Measurements from ENCODE around the gene PPCDC. TPM values are rescaled to one million over a fixed set of nuclear protein-coding genes. Genes with fewer than 3 reads are reported as not detected.

PPCDC gene
- total and polyA plus RNA-seq, 2 of the 4 experiments (the other 2 are of a cell fraction): 13.3 to 16.3 TPM

- Histone ChIP-seq H3K9me1 (ENCODE audit: insufficient read depth, low read length) (peaks cover 4% of the 10 kb centered on the region; the same call in 1 of the 2 replicates), H3K23ac (ENCODE audit: low read depth, low read length) (no peak overlapping the region)
- intact Hi-C loops (cut with micrococcal nuclease): loop anchor here (10.0 kb wide), 2 partner anchors 283 to 433 kb away; partner anchors contain the start of gene SIN3A
Measured at GRCh38 chr15:75021341-75021740, 2.0 kb upstream of the PPCDC start.

More at GRCh38 chr15:75021341-75021740, 2.0 kb upstream of the PPCDC start:
- no peak overlapping the region for H2BK120ac ChIP-seq (ENCODE audit: low read depth, low read length)
- H2AK5ac ChIP-seq (ENCODE audit: low read depth, low read length): no peak overlapping the region
- BruUV-seq (replicated peaks): no TSS peak
- H3K27me3 ChIP-seq (ENCODE audit: control insufficient read depth, insufficient read depth, low read length): peaks cover 9% of the 10 kb centered on the region; the same call in 1 of the 2 replicates
- H3K79me1 ChIP-seq (ENCODE audit: low read depth in 1 of 2, low read length in 2 of 2): peaks cover 8 to 13% of the 10 kb centered on the region in 2 experiments
- H3K4me1 ChIP-seq (ENCODE audit: control insufficient read depth, insufficient read depth, low read length): peaks cover 2% of the 10 kb centered on the region; the same call in 1 of the 2 replicates
- no peak overlapping the region for H3K4me2 ChIP-seq (ENCODE audit: low read depth, low read length)
- no peaks in the 10 kb centered on the region for H3K9me3 ChIP-seq (ENCODE audit: control insufficient read depth, insufficient read depth, low read length)
- H2BK5ac ChIP-seq (ENCODE audit: low read depth, low read length, poor library complexity, severe bottlenecking): no peak overlapping the region
- TF ChIP-seq MAFK (IDR thresholded peaks at IDR 0.05; ENCODE audit: low read depth, low read length) (no peak), CEBPB (IDR thresholded peaks at IDR 0.05; ENCODE audit: low read depth, low read length) (no peak), SMC3 (IDR thresholded peaks at IDR 0.05; ENCODE audit: low read depth, low read length) (no peak), FOS (IDR thresholded peaks at IDR 0.05; ENCODE audit: low read depth, low read length) (no peak), MAZ (IDR thresholded peaks at IDR 0.05; ENCODE audit: borderline replicate concordance, low read depth, low read length) (no peak), NFE2L2 (IDR thresholded peaks at IDR 0.05; ENCODE audit: low read depth, low read length) (no peak), MXI1 (IDR thresholded peaks at IDR 0.05; ENCODE audit: borderline replicate concordance, low read depth, low read length) (no peak), USF2 (IDR thresholded peaks at IDR 0.05; ENCODE audit: low read depth, low read length) (no peak), POLR2A (IDR thresholded peaks at IDR 0.05; ENCODE audit: low read depth, low read length) (no peak), CHD1 (IDR thresholded peaks at IDR 0.05; ENCODE audit: low read depth, low read length) (no peak), BHLHE40 (IDR thresholded peaks at IDR 0.05; ENCODE audit: low read depth, low read length) (no peak), RFX5 (IDR thresholded peaks at IDR 0.05; ENCODE audit: low read depth, low read length) (no peak), CTCF (conservative IDR thresholded peaks at IDR 0.05; ENCODE audit: low read depth, low read length) (no peak), RAD21 (IDR thresholded peaks at IDR 0.05; ENCODE audit: low read length) (no peak), RCOR1 (IDR thresholded peaks at IDR 0.05; ENCODE audit: insufficient replicate concordance, low read length) (no peak)
- H3K18ac ChIP-seq (ENCODE audit: low read depth, low read length): no peak overlapping the region
- no peak overlapping the region for H3K56ac ChIP-seq (ENCODE audit: extremely low read depth, insufficient read depth, low read length)
- H2AFZ ChIP-seq (replicated peaks; ENCODE audit: low read length, poor library complexity): no peak overlapping the region
- DNase-seq (no peak), ATAC-seq (ENCODE audit: low read depth) (no peak)
- in situ Hi-C loops (cut with MboI; ENCODE audit: low sequenced_read_pairs) (no loop called here), dilution Hi-C loops (cut with HindIII; ENCODE audit: low sequenced_read_pairs, unreplicated experiment) (no loop called here)
- H2BK20ac ChIP-seq (ENCODE audit: low read depth, low read length): no peak overlapping the region
- no peak overlapping the region for H3K14ac ChIP-seq (replicated peaks; ENCODE audit: low read depth, low read length)
- ChIA-PET POLR2A (ENCODE audit: unreplicated experiment) (no interaction called here), CTCF (no interaction called here)
- H3K4me3 ChIP-seq (ENCODE audit: insufficient read depth, low read depth, low read length): no peak overlapping the region
- no peak overlapping the region for H4K91ac ChIP-seq (ENCODE audit: insufficient read depth, low read depth, low read length)
- no peaks in the 10 kb centered on the region for H4K20me1 ChIP-seq (ENCODE audit: insufficient read depth, low read length)
- H4K8ac ChIP-seq (ENCODE audit: low read depth in 2 of 2, low read length in 2 of 2): no peak overlapping the region
- no peak overlapping the region for H2BK15ac ChIP-seq (ENCODE audit: low read depth, low read length)
- H4K5ac ChIP-seq (ENCODE audit: low read depth, low read length): no peak overlapping the region
- H3K27ac ChIP-seq (ENCODE audit: insufficient read depth, low read length): no peak overlapping the region
- no peaks in the 10 kb centered on the region for H3K36me3 ChIP-seq (ENCODE audit: control insufficient read depth, insufficient read depth, low read length)
- H3K4ac ChIP-seq (ENCODE audit: low read depth, low read length): no peak overlapping the region
- no peak overlapping the region for H3K9ac ChIP-seq (ENCODE audit: low read depth, low read length)
- H2AK9ac ChIP-seq (replicated peaks; ENCODE audit: low read depth, low read length, poor library complexity): no peak overlapping the region
- WGBS, 2 experiments (ENCODE audit: extremely low coverage in 2 of 2, insufficient read length in 1 of 2): 54% methylated on average over 2 of the region's 8 CpGs; no CpG with 5 or more reads in 1 of the 2 experiments
